Measurements from ENCODE around the gene DIS3L2. TPM values are rescaled to one million over a fixed set of nuclear protein-coding genes. Genes with fewer than 3 reads are reported as not detected.

DIS3L2 gene
- total RNA-seq, 1 experiment from 2014 or later: 28.5 TPM

- TF ChIP-seq ZNF532 (CRISPR knock-in tag; IDR thresholded peaks at IDR 0.05; ENCODE audit: borderline replicate concordance): no peak
These were observed 400.1 kb downstream of the DIS3L2 start (continued) for GRCh38 chr2:232361646-232362045.

- DNase-seq (ENCODE audit: low spot score): peak; percentile 8
- Mint-ChIP-seq H3K27ac (no peak overlapping the region), H3K4me3 (no peak overlapping the region), H3K4me1 (peaks cover 11% of the 10 kb centered on the region), H3K9me3 (peaks cover 11% of the 10 kb centered on the region; the same call in 1 of the 2 replicates), H3K27me3 (ENCODE audit: low read depth) (no peaks in the 10 kb centered on the region; the same call in 1 of the 2 replicates), H3K36me3 (no peaks in the 10 kb centered on the region)
- ATAC-seq: no peak
- POLR2A ChIA-PET: no interaction called here
- CTCF ChIA-PET: interaction anchor here (1.4 to 2.2 kb wide), 3 partner anchors 32 to 461 kb away, joined by 4 to 8 read pairs (median 5); no protein-coding TSS in a partner anchor
- TF ChIP-seq PRDM15 (CRISPR knock-in tag; IDR thresholded peaks at IDR 0.05) (no peak), RORB (CRISPR knock-in tag; IDR thresholded peaks at IDR 0.05) (no peak), HMGA2 (CRISPR knock-in tag; IDR thresholded peaks at IDR 0.05) (no peak), JAZF1 (CRISPR knock-in tag; IDR thresholded peaks at IDR 0.05) (no peak), TCF7 (CRISPR knock-in tag; IDR thresholded peaks at IDR 0.05; ENCODE audit: low read depth) (no peak), GTF2I (CRISPR knock-in tag; conservative IDR thresholded peaks at IDR 0.05) (no peak), IRF2 (CRISPR knock-in tag; IDR thresholded peaks at IDR 0.05; ENCODE audit: borderline replicate concordance, low read depth) (no peak), RELA (CRISPR knock-in tag; IDR thresholded peaks at IDR 0.05; ENCODE audit: borderline replicate concordance) (no peak), TEAD4 (CRISPR knock-in tag; IDR thresholded peaks at IDR 0.05) (no peak), NFYB (CRISPR knock-in tag; conservative IDR thresholded peaks at IDR 0.05; ENCODE audit: low read depth) (no peak), ZNF281 (CRISPR knock-in tag; IDR thresholded peaks at IDR 0.05) (no peak), MXD4 (CRISPR knock-in tag; IDR thresholded peaks at IDR 0.05; ENCODE audit: borderline replicate concordance) (no peak), OVOL2 (CRISPR knock-in tag; IDR thresholded peaks at IDR 0.05; ENCODE audit: borderline replicate concordance) (no peak), ZMAT4 (CRISPR knock-in tag; IDR thresholded peaks at IDR 0.05) (no peak), TEAD1 (CRISPR knock-in tag; IDR thresholded peaks at IDR 0.05) (no peak), PREB (CRISPR knock-in tag; IDR thresholded peaks at IDR 0.05; ENCODE audit: borderline replicate concordance) (no peak), ZSCAN18 (CRISPR knock-in tag; IDR thresholded peaks at IDR 0.05) (no peak), ATF1 (CRISPR knock-in tag; IDR thresholded peaks at IDR 0.05) (no peak), SMAD4 (CRISPR knock-in tag; IDR thresholded peaks at IDR 0.05) (no peak)
These were observed 400.8 kb downstream of the DIS3L2 start for GRCh38 chr2:232362174-232362900.

Data from WTC11 (cell line).